Duodenal mucosa (tissue), 2 donors: ENCODE results near the gene CCIN.
A peak's percentile ranks its signal among the peaks of the same experiment; 100 is the strongest.

Experiments used
- H3K27ac ChIP-seq: one replicate; pipeline ENCODE4 v1.7.0; 2013; ENCODE audit warnings: low read depth, low read length
- H3K27me3 ChIP-seq, 2 donors: one replicate each; pipeline ENCODE4 v1.7.0; 2013; ENCODE audit warnings: low read length in 2 of 2, control low read depth in 1 of 2; ENCODE audit not compliant: insufficient read depth in 2 of 2, control insufficient read depth in 1 of 2
- H3K36me3 ChIP-seq, 2 donors: one replicate each; pipeline ENCODE4 v1.7.0; 2013; ENCODE audit warnings: low read length in 2 of 2, control low read depth in 1 of 2; ENCODE audit not compliant: insufficient read depth in 2 of 2, control insufficient read depth in 1 of 2
- H3K4me1 ChIP-seq, 2 donors: one replicate each; pipeline ENCODE4 v1.7.0; 2013; ENCODE audit warnings: low read length in 2 of 2, control low read depth in 1 of 2; ENCODE audit not compliant: insufficient read depth in 2 of 2, control insufficient read depth in 1 of 2
- H3K4me3 ChIP-seq, 2 donors: one replicate each; pipeline ENCODE4 v1.7.0; 2013; ENCODE audit warnings: low read length in 2 of 2, low read depth in 1 of 2
- H3K9ac ChIP-seq, 2 donors: one replicate each; pipeline ENCODE4 v1.7.0; 2013; ENCODE audit warnings: low read length in 2 of 2, low read depth in 1 of 2
- H3K9me3 ChIP-seq, 2 donors: one replicate each; pipeline ENCODE4 v1.7.0; 2013; ENCODE audit warnings: low read length in 2 of 2, control low read depth in 1 of 2; ENCODE audit not compliant: control insufficient read depth in 1 of 2

CCIN gene

GRCh38 chr9:36140086-36141084 is 28.8 kb upstream of the CCIN start:
- H3K27me3 ChIP-seq, result peaks cover 0 to 8% of the 10 kb centered on the region in 2 donors
- H3K9me3 ChIP-seq, result peaks cover 2 to 4% of the 10 kb centered on the region in 2 donors
- H3K27ac ChIP-seq, result no peak overlapping the region
- peaks cover 0 to 2% of the 10 kb centered on the region in 2 donors for H3K36me3 ChIP-seq
- H3K4me3 ChIP-seq, result peak overlapping the region in 1 of 2 donors; percentile 7
- peak overlapping the region in 1 of 2 donors; percentile 5 for H3K9ac ChIP-seq
- H3K4me1 ChIP-seq, result peaks cover 71 to 75% of the 10 kb centered on the region in 2 donors

GRCh38 chr9:36141288-36141687 is 27.9 kb upstream of the CCIN start:
- no peak overlapping the region for H3K4me3 ChIP-seq
- no peak overlapping the region for H3K27ac ChIP-seq
- peaks cover 0 to 3% of the 10 kb centered on the region in 2 donors for H3K27me3 ChIP-seq
- H3K4me1 ChIP-seq, result peaks cover 70 to 71% of the 10 kb centered on the region in 2 donors
- H3K36me3 ChIP-seq, result peaks cover 0 to 8% of the 10 kb centered on the region in 2 donors
- H3K9ac ChIP-seq, result no peak overlapping the region
- peaks cover 10 to 13% of the 10 kb centered on the region in 2 donors for H3K9me3 ChIP-seq

- peaks cover 70 to 71% of the 10 kb centered on the region in 2 donors for H3K4me1 ChIP-seq
- no peak overlapping the region for H3K27ac ChIP-seq
- H3K9ac ChIP-seq, result no peak overlapping the region
These were observed 27.4 kb upstream of the CCIN start for GRCh38 chr9:36141761-36142160.

GRCh38 chr9:36142510-36143244 is 26.5 kb upstream of the CCIN start:
- Histone ChIP-seq H3K27me3 (peaks cover 0 to 2% of the 10 kb centered on the region in 2 donors), H3K4me3 (peak overlapping the region; percentile 46 to 53), H3K9me3 (peaks cover 10 to 15% of the 10 kb centered on the region in 2 donors), H3K27ac (peak overlapping the region; percentile 69), H3K36me3 (peaks cover 0 to 8% of the 10 kb centered on the region in 2 donors), H3K4me1 (peaks cover 65 to 66% of the 10 kb centered on the region in 2 donors), H3K9ac (peak overlapping the region; percentile 48 to 58)

More at GRCh38 chr9:36141761-36142160, 27.4 kb upstream of the CCIN start:
- peaks cover 0 to 8% of the 10 kb centered on the region in 2 donors for H3K36me3 ChIP-seq
- peaks cover 10 to 15% of the 10 kb centered on the region in 2 donors for H3K9me3 ChIP-seq
- H3K27me3 ChIP-seq, result peaks cover 0 to 3% of the 10 kb centered on the region in 2 donors
- H3K4me3 ChIP-seq, result no peak overlapping the region

GRCh38 chr9:36143245-36143641 is 25.9 kb upstream of the CCIN start:
- peaks cover 66 to 68% of the 10 kb centered on the region in 2 donors for H3K4me1 ChIP-seq
- H3K4me3 ChIP-seq, result peak overlapping the region; percentile 46 to 53
- peak overlapping the region; percentile 48 to 58 for H3K9ac ChIP-seq
- peaks cover 10 to 15% of the 10 kb centered on the region in 2 donors for H3K9me3 ChIP-seq
- H3K36me3 ChIP-seq, result peaks cover 0 to 8% of the 10 kb centered on the region in 2 donors
- no peak overlapping the region for H3K27ac ChIP-seq
- no peaks in the 10 kb centered on the region for H3K27me3 ChIP-seq

GRCh38 chr9:36144309-36145232 is 24.6 kb upstream of the CCIN start:
- H3K27ac ChIP-seq, result no peak overlapping the region
- peak overlapping the region in 1 of 2 donors; percentile 58 for H3K9ac ChIP-seq
- H3K27me3 ChIP-seq, result no peaks in the 10 kb centered on the region
- H3K9me3 ChIP-seq, result peaks cover 10 to 15% of the 10 kb centered on the region in 2 donors
- H3K36me3 ChIP-seq, result peaks cover 0 to 8% of the 10 kb centered on the region in 2 donors
- H3K4me3 ChIP-seq, result no peak overlapping the region
- H3K4me1 ChIP-seq, result peaks cover 65 to 67% of the 10 kb centered on the region in 2 donors

- H3K4me1 ChIP-seq, result peaks cover 56 to 65% of the 10 kb centered on the region in 2 donors
These were observed 23.2 kb upstream of the CCIN start for GRCh38 chr9:36145970-36146369.

GRCh38 chr9:36146651-36147050 is 22.5 kb upstream of the CCIN start:
- Histone ChIP-seq H3K36me3 (peaks cover 0 to 8% of the 10 kb centered on the region in 2 donors), H3K9ac (no peak overlapping the region), H3K27me3 (no peaks in the 10 kb centered on the region), H3K9me3 (peaks cover 10 to 15% of the 10 kb centered on the region in 2 donors), H3K27ac (no peak overlapping the region), H3K4me3 (no peak overlapping the region), H3K4me1 (peaks cover 56 to 64% of the 10 kb centered on the region in 2 donors)

More at GRCh38 chr9:36145970-36146369, 23.2 kb upstream of the CCIN start:
- H3K4me3 ChIP-seq, result no peak overlapping the region
- H3K27ac ChIP-seq, result no peak overlapping the region
- no peaks in the 10 kb centered on the region for H3K27me3 ChIP-seq
- H3K9me3 ChIP-seq, result peaks cover 10 to 15% of the 10 kb centered on the region in 2 donors
- no peak overlapping the region for H3K9ac ChIP-seq
- H3K36me3 ChIP-seq, result peaks cover 0 to 8% of the 10 kb centered on the region in 2 donors
